K562 (cell line): Measurements from ENCODE around the gene SNX14. TPM values are rescaled to one million over a fixed set of nuclear protein-coding genes. Genes with fewer than 3 reads are reported as not detected.
A peak's percentile ranks its signal among the peaks of the same experiment; 100 is the strongest.

ENCODE experiments used
- ATAC-seq: fragments of 200-7000 bp; cut with Tn5 transposase; 3 replicates; pipeline ENCODE4 v1.9.1; 2020; ENCODE audit warnings: moderate library complexity
- BruUV-seq: library from RNA; stranded (reverse); fragments of 400-500 nt; replicated peaks from 2 replicates; lab custom pipeline; 2021; lab: Mats Ljungman, UMichigan
- CTCF ChIA-PET: fragments of 300-600 bp; formaldehyde crosslinking; extraction: SDS; loops from one replicate; lab custom pipeline; 2021; ENCODE audit warnings: low intra/inter-chr PET ratio; lab: Yijun Ruan, JAX
- POLR2A ChIA-PET: fragments of 300-600, 350-650 bp; sonication (Branson Sonifier 250); formaldehyde crosslinking; extraction: SDS; loops from one replicate; lab custom pipeline; 2021; ENCODE audit warnings: antibody characterized with exemption, inconsistent platforms; lab: Yijun Ruan, JAX
- DNase-seq, 4 experiments: peaks; one replicate each; pipeline versions ENCODE4 v3.0.0 to v3.0.0-alpha.2; 2011 to 2018; ENCODE audit warnings: low spot score in 3 of 4, mixed read lengths in 3 of 4; ENCODE audit errors: extremely low read depth in 1 of 4
- FAIRE-seq: peaks from 2 replicates; lab custom pipeline; 2011; peaks lifted over from hg19 to GRCh38; lab: Jason Lieb, UNC
- H2AFZ ChIP-seq: 2 replicates; pipeline ENCODE4 v1.6.0; 2011; ENCODE audit warnings: low read depth, low read length, control low read depth, inconsistent platforms
- H3K27ac ChIP-seq: fragments of 200-600 bp; 3 replicates; pipeline ENCODE4 v1.8.0; 2011; ENCODE audit warnings: low read depth, mild to moderate bottlenecking, control low read depth, inconsistent platforms, low read length, moderate library complexity, mixed read lengths; ENCODE audit errors: extremely low read depth
- H3K27me3 ChIP-seq, 2 experiments: fragments of 300-600 bp in 1 of 2; 2 replicates in 1 of 2; 3 replicates in 1 of 2; pipeline versions ENCODE4 v1.6.0 to v1.8.0; 2011; ENCODE audit warnings: inconsistent platforms in 2 of 2, low read length in 2 of 2, mild to moderate bottlenecking in 1 of 2, mixed read lengths in 1 of 2, moderate library complexity in 1 of 2; ENCODE audit not compliant: control insufficient read depth in 2 of 2, insufficient read depth in 2 of 2
- H3K36me3 ChIP-seq: fragments of 300-600 bp; 3 replicates; pipeline ENCODE4 v1.8.0; 2011; ENCODE audit warnings: mild to moderate bottlenecking, low read length, inconsistent platforms; ENCODE audit not compliant: control insufficient read depth, insufficient read depth
- H3K4me1 ChIP-seq, 2 experiments: fragments of 200-600 bp in 1 of 2; replicated peaks in 1 of 2; 2 replicates in 1 of 2; 3 replicates in 1 of 2; pipeline versions ENCODE4 v1.5.1 to v1.8.0; 2011; ENCODE audit warnings: inconsistent platforms in 2 of 2, low read length in 2 of 2, mild to moderate bottlenecking in 1 of 2, mixed read lengths in 1 of 2, moderate library complexity in 1 of 2; ENCODE audit not compliant: control insufficient read depth in 2 of 2, insufficient read depth in 2 of 2
- H3K4me2 ChIP-seq: 2 replicates; pipeline ENCODE4 v1.6.1; 2011; ENCODE audit warnings: low read length, control low read depth, inconsistent platforms, mixed read lengths; ENCODE audit not compliant: insufficient read depth
- H3K4me3 ChIP-seq: fragments of 200-600 bp; sonication (generic), shearing (Covaris generic); 2 replicates; pipeline ENCODE4 v1.5.1; 2016; ENCODE audit warnings: control low read depth, inconsistent platforms
- H3K79me2 ChIP-seq: fragments of 200-600 bp; 3 replicates; pipeline ENCODE4 v1.8.0; 2011; ENCODE audit warnings: low read length, inconsistent platforms; ENCODE audit not compliant: control insufficient read depth, insufficient read depth
- H3K9ac ChIP-seq, 2 experiments: 2 replicates each; pipeline versions ENCODE4 v1.6.0 to v1.6.1; 2011; ENCODE audit warnings: low read depth in 2 of 2, low read length in 2 of 2, control low read depth in 1 of 2, inconsistent platforms in 1 of 2, mild to moderate bottlenecking in 1 of 2, mixed read lengths in 1 of 2; ENCODE audit not compliant: insufficient read depth in 1 of 2
- H3K9me1 ChIP-seq: one replicate; pipeline ENCODE4 v1.6.0; 2011; ENCODE audit warnings: inconsistent platforms, mild to moderate bottlenecking, low read length, moderate library complexity; ENCODE audit not compliant: control insufficient read depth, insufficient read depth
- H3K9me3 ChIP-seq: replicated peaks from 2 replicates; pipeline ENCODE4 v1.5.1; 2011; ENCODE audit warnings: low read depth, low read length, inconsistent platforms; ENCODE audit not compliant: control insufficient read depth, insufficient read depth
- H4K20me1 ChIP-seq: replicated peaks from 2 replicates; pipeline ENCODE4 v1.6.1; 2011; ENCODE audit warnings: low read length, inconsistent platforms, mixed read lengths; ENCODE audit not compliant: control insufficient read depth, insufficient read depth
- LCOR ChIP-seq: sonication (generic); formaldehyde crosslinking; IDR thresholded peaks from 2 replicates; pipeline ENCODE4 v1.8.0; 2022; ENCODE audit warnings: mild to moderate bottlenecking, missing genetic modification reagents
- MLLT1 ChIP-seq, 2 experiments: fragments of 450-650 bp; IDR thresholded peaks; 2 replicates each; pipeline ENCODE4 v1.6.1; 2016
- NFE2 ChIP-seq: IDR thresholded peaks from 2 replicates; pipeline ENCODE4 v1.6.1; 2014; ENCODE audit warnings: antibody characterized with exemption, low read depth
- SIX5 ChIP-seq, 2 experiments: IDR thresholded peaks; 2 replicates each; pipeline ENCODE4 v1.6.1; 2011; ENCODE audit warnings: low read length in 2 of 2, borderline replicate concordance in 1 of 2, low read depth in 1 of 2, mild to moderate bottlenecking in 1 of 2, moderate library complexity in 1 of 2; ENCODE audit not compliant: insufficient read depth in 1 of 2
- TGIF2 ChIP-seq: sonication (generic); formaldehyde crosslinking; IDR thresholded peaks from 2 replicates; pipeline ENCODE4 v1.8.1; 2022; ENCODE audit warnings: mild to moderate bottlenecking, missing genetic modification reagents, moderate library complexity
- ZNF57 ChIP-seq: fragments of 450-650 bp; formaldehyde crosslinking; IDR thresholded peaks from 2 replicates; pipeline ENCODE4 v1.4.0; 2020; ENCODE audit warnings: mild to moderate bottlenecking, moderate library complexity
- ZNF584 ChIP-seq: fragments of 200-800 bp; sonication (Bioruptor generic); IDR thresholded peaks from 2 replicates; pipeline ENCODE4 v1.6.1; 2016; ENCODE audit warnings: low read depth, mild to moderate bottlenecking, missing genetic modification characterization, missing compliant biosample characterization
- WGBS: fragments of 100-300 bp; shearing (Covaris generic); methylation state at CpG from one replicate; pipeline ENCODE4 v1.1.6; 2016; ENCODE audit warnings: low coverage, mixed read lengths; ENCODE audit not compliant: insufficient coverage; ENCODE audit errors: missing lambda C conversion rate; 5-methylcytosine and 5-hydroxymethylcytosine counted together
- in situ Hi-C: fragments of 300-500 bp; cut with MboI; formaldehyde crosslinking; loops from 4 replicates; pipeline ENCODE4 v1.15.0; 2018; ENCODE audit warnings: inconsistent platforms, mixed read lengths
- intact Hi-C: fragments of 100-400 bp; cut with micrococcal nuclease; formaldehyde crosslinking; loops from 2 replicates; pipeline ENCODE4 v1.14.2; 2022
- polyA plus RNA-seq, 8 experiments: library from polyadenylated mRNA; depleted of rRNA in 4 of 8; stranded (reverse) in 5 of 8; unstranded in 3 of 8; fragments of >200 nt; fragmentation: Nextera tagmentation in 2 of 8; fragmentation: Illumina TruSeq in 1 of 8; extraction: Ambion mirVana in 2 of 8; extraction: Trizol in 1 of 8; gene quantifications; 2 replicates each; pipeline versions ENCODE4 v1.2.1 to v1.2.3, GENCODE V29; 2011 to 2014; ENCODE audit warnings: inconsistent platforms in 1 of 8, missing spikeins in 1 of 8
- total RNA-seq, 7 experiments: library from RNA; depleted of rRNA in 6 of 7; stranded (reverse); fragments of >200 nt in 6 of 7; fragmentation: Illumina TruSeq in 2 of 7; extraction: Trizol in 2 of 7; gene quantifications; 2 replicates each; pipeline versions ENCODE4 v1.2.1 to v1.2.3, GENCODE V29; 2011 to 2021; ENCODE audit warnings: low replicate concordance in 1 of 7

The SNX14 gene
- total and polyA plus RNA-seq, 9 of the 15 experiments (the other 6 are each of a cell fraction or from before 2014, with no cell fraction given): 46.5 to 140 (median 71.2) TPM

GRCh38 chr6:85496856-85497255 is 96.8 kb downstream of the SNX14 start:
- no peak for DNase-seq
- TF ChIP-seq ZNF584 (CRISPR knock-in tag) (no peak), MLLT1 (IDR thresholded peaks at IDR 0.05) (no peak), NFE2 (no peak), SIX5 (IDR thresholded peaks at IDR 0.05; ENCODE audit: borderline replicate concordance in 1 of 2, insufficient read depth in 1 of 2, low read depth in 1 of 2, low read length in 2 of 2) (no peak), ZNF57 (CRISPR knock-in tag) (no peak), TGIF2 (CRISPR knock-in tag) (no peak), LCOR (no peak)
- TF ChIP-seq, all 486 proteins: peak for 0
- no peak overlapping the region for H3K9ac ChIP-seq
- no peaks in the 10 kb centered on the region for H3K4me1 ChIP-seq
- BruUV-seq: no TSS peak
- ChIA-PET CTCF (no interaction called here), POLR2A (interaction anchor here (0.6 to 1.7 kb wide), 3 partner anchors 8 to 690 kb away, joined by 3 to 10 read pairs (median 3); no protein-coding TSS in a partner anchor)
- 26% methylated on average over 3 of the region's 5 CpGs for WGBS
- no peaks in the 10 kb centered on the region for H3K9me1 ChIP-seq
- intact Hi-C loops (no loop called here), in situ Hi-C loops (no loop called here)
- H3K4me2 ChIP-seq: no peak overlapping the region
- H3K27ac ChIP-seq: no peak overlapping the region
- FAIRE-seq (no peak), ATAC-seq (peak; percentile 25; the same call in 1 of the 3 replicates)
- no peaks in the 10 kb centered on the region; a peak in 1 of 5 replicates for H3K27me3 ChIP-seq
- H3K9me3 ChIP-seq: no peaks in the 10 kb centered on the region
- no peak overlapping the region for H2AFZ ChIP-seq
- no peaks in the 10 kb centered on the region for H3K79me2 ChIP-seq
- no peaks in the 10 kb centered on the region for H4K20me1 ChIP-seq
- no peak overlapping the region for H3K4me3 ChIP-seq
- no peaks in the 10 kb centered on the region for H3K36me3 ChIP-seq
